Astrocyte (in vitro differentiated cells and primary cell): ENCODE results near the gene MAPK10.

Source experiments
- CTCF ChIP-seq: IDR thresholded peaks from 2 replicates; pipeline ENCODE4 v1.5.1; 2011; ENCODE audit warnings: low read depth, mild to moderate bottlenecking, inconsistent platforms, low read length, moderate library complexity; ENCODE audit not compliant: insufficient read depth
- EZH2 ChIP-seq: IDR thresholded peaks from 2 replicates; pipeline ENCODE4 v1.6.1; 2012; ENCODE audit warnings: mild to moderate bottlenecking, low read length, inconsistent platforms; ENCODE audit not compliant: insufficient read depth

- no peak for TF ChIP-seq CTCF
- TF ChIP-seq EZH2 = no peak
Observed at GRCh38 chr4:86185659-86186058, 174.2 kb downstream of the MAPK10 start.
